IMR-90 (cell line): ENCODE results near the gene PRSS38. TPM values are rescaled to one million over a fixed set of nuclear protein-coding genes. Genes with fewer than 3 reads are reported as not detected.

Experiments
- ATAC-seq: fragments of 200-7000 bp; cut with Tn5 transposase; 2 replicates; pipeline ENCODE4 v1.9.1; 2020; ENCODE audit warnings: low read depth, mild to moderate bottlenecking, moderate library complexity
- BruUV-seq: library from RNA; stranded (reverse); fragments of 400-500 nt; replicated peaks from 2 replicates; lab custom pipeline; 2021; lab: Mats Ljungman, UMichigan
- CTCF ChIA-PET: fragments of 300-600 bp; formaldehyde crosslinking; extraction: SDS; loops from one replicate; lab custom pipeline; 2021; ENCODE audit warnings: antibody characterized with exemption; lab: Yijun Ruan, JAX
- POLR2A ChIA-PET: fragments of 300-600 bp; sonication (Branson Sonifier 250); formaldehyde crosslinking; loops from one replicate; lab custom pipeline; 2022; ENCODE audit warnings: antibody characterized with exemption; ENCODE audit not compliant: unreplicated experiment; lab: Charles Lee
- DNase-seq: peaks from one replicate; pipeline ENCODE4 v3.0.0; 2013
- H2AFZ ChIP-seq: replicated peaks from 2 replicates; pipeline ENCODE3; 2013; ENCODE audit warnings: low read length, mild to moderate bottlenecking; ENCODE audit not compliant: poor library complexity
- H2AK5ac ChIP-seq: 2 replicates; pipeline ENCODE4 v1.6.1; 2013; ENCODE audit warnings: low read depth, low read length, inconsistent platforms
- H2AK9ac ChIP-seq: replicated peaks from 2 replicates; pipeline ENCODE3; 2013; ENCODE audit warnings: mild to moderate bottlenecking, low read depth, low read length, moderate library complexity; ENCODE audit not compliant: poor library complexity
- H2BK120ac ChIP-seq: 2 replicates; pipeline ENCODE4 v1.6.1; 2013; ENCODE audit warnings: low read depth, low read length, inconsistent platforms
- H2BK15ac ChIP-seq: 3 replicates; pipeline ENCODE4 v1.6.1; 2013; ENCODE audit warnings: low read depth, low read length, inconsistent platforms
- H2BK20ac ChIP-seq: 2 replicates; pipeline ENCODE4 v1.6.1; 2013; ENCODE audit warnings: low read depth, mild to moderate bottlenecking, inconsistent platforms, low read length, moderate library complexity
- H2BK5ac ChIP-seq: 2 replicates; pipeline ENCODE4 v1.6.1; 2013; ENCODE audit warnings: mild to moderate bottlenecking, low read depth, low read length, inconsistent platforms; ENCODE audit not compliant: poor library complexity, severe bottlenecking
- H3K14ac ChIP-seq: replicated peaks from 2 replicates; pipeline ENCODE4 v1.6.1; 2013; ENCODE audit warnings: low read depth, low read length, inconsistent platforms
- H3K18ac ChIP-seq: 2 replicates; pipeline ENCODE4 v1.6.1; 2013; ENCODE audit warnings: low read depth, low read length, control low read depth
- H3K23ac ChIP-seq: 2 replicates; pipeline ENCODE4 v1.6.1; 2013; ENCODE audit warnings: low read depth, low read length, inconsistent platforms
- H3K27ac ChIP-seq: 2 replicates; pipeline ENCODE4 v1.5.1; 2013; ENCODE audit warnings: mild to moderate bottlenecking, control low read depth, low read length; ENCODE audit not compliant: insufficient read depth
- H3K27me3 ChIP-seq: 2 replicates; pipeline ENCODE4 v1.6.1; 2013; ENCODE audit warnings: low read length; ENCODE audit not compliant: control insufficient read depth, insufficient read depth
- H3K36me3 ChIP-seq: 2 replicates; pipeline ENCODE4 v1.6.1; 2013; ENCODE audit warnings: low read length, mixed read lengths; ENCODE audit not compliant: control insufficient read depth, insufficient read depth
- H3K4ac ChIP-seq: 2 replicates; pipeline ENCODE4 v1.6.1; 2013; ENCODE audit warnings: low read depth, low read length, inconsistent platforms
- H3K4me1 ChIP-seq: 2 replicates; pipeline ENCODE4 v1.6.1; 2013; ENCODE audit warnings: low read length, mixed read lengths; ENCODE audit not compliant: control insufficient read depth, insufficient read depth
- H3K4me2 ChIP-seq: 2 replicates; pipeline ENCODE4 v1.6.1; 2013; ENCODE audit warnings: low read depth, mild to moderate bottlenecking, control low read depth, low read length, moderate library complexity
- H3K4me3 ChIP-seq: 2 replicates; pipeline ENCODE4 v1.5.1; 2013; ENCODE audit warnings: low read depth, mild to moderate bottlenecking, control low read depth, low read length, moderate library complexity; ENCODE audit not compliant: insufficient read depth
- H3K56ac ChIP-seq: 2 replicates; pipeline ENCODE4 v1.6.1; 2013; ENCODE audit warnings: low read length, inconsistent platforms; ENCODE audit not compliant: insufficient read depth; ENCODE audit errors: extremely low read depth
- H3K79me1 ChIP-seq, 2 experiments: 2 replicates each; pipeline ENCODE4 v1.6.1; 2013; ENCODE audit warnings: low read length in 2 of 2, inconsistent platforms in 1 of 2, low read depth in 1 of 2
- H3K9ac ChIP-seq: 2 replicates; pipeline ENCODE4 v1.6.1; 2013; ENCODE audit warnings: low read depth, low read length, control low read depth
- H3K9me1 ChIP-seq: 2 replicates; pipeline ENCODE4 v1.6.1; 2013; ENCODE audit warnings: low read length, inconsistent platforms; ENCODE audit not compliant: insufficient read depth
- H3K9me3 ChIP-seq: 2 replicates; pipeline ENCODE4 v1.6.1; 2013; ENCODE audit warnings: low read length; ENCODE audit not compliant: control insufficient read depth, insufficient read depth
- H4K20me1 ChIP-seq: 2 replicates; pipeline ENCODE4 v1.6.1; 2013; ENCODE audit warnings: low read length, inconsistent platforms; ENCODE audit not compliant: insufficient read depth
- H4K5ac ChIP-seq: 2 replicates; pipeline ENCODE4 v1.6.1; 2013; ENCODE audit warnings: mild to moderate bottlenecking, low read depth, low read length, control low read depth
- H4K8ac ChIP-seq, 2 experiments: 2 replicates each; pipeline ENCODE4 v1.6.1; 2013; ENCODE audit warnings: low read depth in 2 of 2, low read length in 2 of 2, control low read depth in 1 of 2, inconsistent platforms in 1 of 2
- H4K91ac ChIP-seq: 2 replicates; pipeline ENCODE4 v1.6.1; 2013; ENCODE audit warnings: low read depth, low read length, inconsistent platforms; ENCODE audit not compliant: insufficient read depth
- RFX5 ChIP-seq: IDR thresholded peaks from 2 replicates; pipeline ENCODE4 v1.8.0; 2012; ENCODE audit warnings: low read depth, mild to moderate bottlenecking, low read length, moderate library complexity
- WGBS, 2 experiments: methylation state at CpG; one replicate each; pipeline versions ENCODE4 v1.1.5 to v1.1.7; 2013; ENCODE audit warnings: missing lambda C conversion rate in 2 of 2; ENCODE audit not compliant: insufficient read length in 1 of 2; ENCODE audit errors: extremely low coverage in 2 of 2; 5-methylcytosine and 5-hydroxymethylcytosine counted together
- dilution Hi-C: fragments of 300-500 bp; cut with HindIII; formaldehyde crosslinking; loops from one replicate; pipeline ENCODE4 v1.14.3; 2018; ENCODE audit warnings: low sequenced_read_pairs; ENCODE audit not compliant: unreplicated experiment
- in situ Hi-C: fragments of 300-500 bp; cut with MboI; formaldehyde crosslinking; loops from 3 replicates; pipeline ENCODE4 v1.14.3; 2019; ENCODE audit warnings: low sequenced_read_pairs, inconsistent platforms, mixed read lengths
- intact Hi-C: fragments of 100-400 bp; cut with micrococcal nuclease; formaldehyde crosslinking; loops from 2 replicates; pipeline ENCODE4 v1.10.0; 2022
- polyA plus RNA-seq, 3 experiments: library from polyadenylated mRNA; depleted of rRNA; stranded (reverse); fragments of >200 nt; gene quantifications; 2 replicates each; pipeline ENCODE4 v1.2.3, GENCODE V29; 2012; ENCODE audit warnings: low replicate concordance in 1 of 3
- total RNA-seq: library from RNA; depleted of rRNA; stranded (reverse); fragments of >200 nt; gene quantifications from 2 replicates; pipeline ENCODE4 v1.2.3, GENCODE V29; 2012

PRSS38 gene
- total and polyA plus RNA-seq, 2 of the 4 experiments (the other 2 are of a cell fraction): not detected

DNA sequence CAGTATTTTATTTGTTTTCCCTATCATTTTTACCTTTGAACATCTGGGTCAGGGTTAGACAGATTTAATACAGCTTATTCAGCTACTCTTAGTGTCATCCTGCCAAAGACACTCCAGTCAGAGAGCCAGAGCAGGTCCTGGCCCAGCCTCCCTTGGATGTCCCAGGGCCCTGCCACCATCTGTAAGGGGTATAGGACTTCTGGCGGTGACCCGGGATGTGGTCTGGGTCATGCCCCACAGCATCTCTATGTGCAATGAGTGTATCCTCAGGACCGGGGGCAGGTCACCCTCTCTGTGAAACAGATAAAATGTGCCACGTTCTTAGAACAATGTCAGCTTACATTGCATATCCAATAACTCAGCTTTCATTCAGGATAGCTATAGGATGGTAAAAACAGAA, 37.8 kb upstream of the PRSS38 start:
- Histone ChIP-seq H4K8ac (no peak overlapping the region), H2BK5ac (no peak overlapping the region), H3K4ac (no peak overlapping the region), H2BK120ac (no peak overlapping the region), H3K9me3 (no peaks in the 10 kb centered on the region), H4K20me1 (peaks cover 9% of the 10 kb centered on the region; the same call in 1 of the 2 replicates), H2AK5ac (no peak overlapping the region), H3K27ac (no peak overlapping the region), H3K36me3 (peaks cover 17% of the 10 kb centered on the region), H3K4me1 (peaks cover 16% of the 10 kb centered on the region), H3K9me1 (peaks cover 21% of the 10 kb centered on the region), H4K91ac (no peak overlapping the region), H3K4me3 (no peak overlapping the region), H3K79me1 (peaks cover 0 to 10% of the 10 kb centered on the region in 2 experiments; a peak in 1 of 4 replicates), H3K14ac (no peak overlapping the region), H2AFZ (no peak overlapping the region), H3K23ac (no peak overlapping the region), H3K4me2 (no peak overlapping the region), H3K9ac (no peak overlapping the region), H4K5ac (no peak overlapping the region), H2BK20ac (no peak overlapping the region), H2BK15ac (no peak overlapping the region), H3K18ac (no peak overlapping the region), H3K56ac (no peak overlapping the region), H3K27me3 (no peaks in the 10 kb centered on the region), H2AK9ac (no peak overlapping the region)
- CTCF ChIA-PET: no interaction called here
- BruUV-seq: no TSS peak
- POLR2A ChIA-PET: no interaction called here
- WGBS, 2 experiments: no CpG with 5 or more reads among the region's 4 CpGs
- in situ Hi-C loops (no loop called here), intact Hi-C loops (no loop called here), dilution Hi-C loops (no loop called here)
- ATAC-seq (no peak), DNase-seq (no peak)
- no peak for TF ChIP-seq RFX5
